ENCODE measurements around the gene CRHBP. TPM values are rescaled to one million over a fixed set of nuclear protein-coding genes. Genes with fewer than 3 reads are reported as not detected.

Gene CRHBP
- total RNA-seq, 1 donor: not detected

- Histone ChIP-seq H3K27me3 (ENCODE audit: insufficient read depth, low read length) (peaks cover 40% of the 10 kb centered on the region), H3K36me3 (ENCODE audit: insufficient read depth, low read length) (no peaks in the 10 kb centered on the region)
- DNase-seq (ENCODE audit: insufficient read length, low spot score, missing footprints): no peak
Observed at GRCh38 chr5:77003246-77003645, 50.4 kb downstream of the CRHBP start.

GRCh38 chr5:77006124-77006523 is 53.3 kb downstream of the CRHBP start:
- H3K36me3 ChIP-seq (ENCODE audit: insufficient read depth, low read length): no peaks in the 10 kb centered on the region
- H3K79me2 ChIP-seq (ENCODE audit: insufficient read depth, low read length): no peaks in the 10 kb centered on the region
- TF ChIP-seq CTCF (IDR thresholded peaks at IDR 0.05; ENCODE audit: extremely low read depth, low read depth, low read length): no peak

More at GRCh38 chr5:77003246-77003645, 50.4 kb downstream of the CRHBP start:
- H3K79me2 ChIP-seq (ENCODE audit: insufficient read depth, low read length): no peaks in the 10 kb centered on the region
- no peak for TF ChIP-seq CTCF (IDR thresholded peaks at IDR 0.05; ENCODE audit: extremely low read depth, low read depth, low read length)
- no peaks in the 10 kb centered on the region for H3K4me1 ChIP-seq (ENCODE audit: insufficient read depth, low read length)
- no peaks in the 10 kb centered on the region for H4K20me1 ChIP-seq (ENCODE audit: insufficient read depth, low read length)
- H3K4me2 ChIP-seq (ENCODE audit: insufficient read depth, low read length): no peak overlapping the region
- no peak overlapping the region for H3K4me3 ChIP-seq (ENCODE audit: insufficient read depth, low read length)
- no peaks in the 10 kb centered on the region for H3K9me3 ChIP-seq (ENCODE audit: low read depth, low read length)
- H2AFZ ChIP-seq (ENCODE audit: low read length): no peak overlapping the region
- no peak overlapping the region for H3K27ac ChIP-seq (ENCODE audit: low read depth, low read length)

GRCh38 chr5:77008413-77008812 is 55.6 kb downstream of the CRHBP start:
- Histone ChIP-seq H4K20me1 (ENCODE audit: insufficient read depth, low read length) (no peaks in the 10 kb centered on the region), H3K36me3 (ENCODE audit: insufficient read depth, low read length) (no peaks in the 10 kb centered on the region), H3K27me3 (ENCODE audit: insufficient read depth, low read length) (peaks cover 36% of the 10 kb centered on the region), H3K27ac (ENCODE audit: low read depth, low read length) (no peak overlapping the region), H3K79me2 (ENCODE audit: insufficient read depth, low read length) (no peaks in the 10 kb centered on the region), H2AFZ (ENCODE audit: low read length) (no peak overlapping the region), H3K9me3 (ENCODE audit: low read depth, low read length) (no peaks in the 10 kb centered on the region), H3K4me3 (ENCODE audit: insufficient read depth, low read length) (no peak overlapping the region), H3K4me2 (ENCODE audit: insufficient read depth, low read length) (no peak overlapping the region), H3K4me1 (ENCODE audit: insufficient read depth, low read length) (no peaks in the 10 kb centered on the region)
- DNase-seq (ENCODE audit: insufficient read length, low spot score, missing footprints): no peak
- no peak for TF ChIP-seq CTCF (IDR thresholded peaks at IDR 0.05; ENCODE audit: extremely low read depth, low read depth, low read length)

More at GRCh38 chr5:77006124-77006523, 53.3 kb downstream of the CRHBP start:
- no peaks in the 10 kb centered on the region for H3K4me1 ChIP-seq (ENCODE audit: insufficient read depth, low read length)
- no peak for DNase-seq (ENCODE audit: insufficient read length, low spot score, missing footprints)
- H3K4me2 ChIP-seq (ENCODE audit: insufficient read depth, low read length): no peak overlapping the region
- no peaks in the 10 kb centered on the region for H3K9me3 ChIP-seq (ENCODE audit: low read depth, low read length)
- no peak overlapping the region for H3K27ac ChIP-seq (ENCODE audit: low read depth, low read length)
- no peak overlapping the region for H2AFZ ChIP-seq (ENCODE audit: low read length)
- no peaks in the 10 kb centered on the region for H4K20me1 ChIP-seq (ENCODE audit: insufficient read depth, low read length)
- H3K4me3 ChIP-seq (ENCODE audit: insufficient read depth, low read length): no peak overlapping the region
- peaks cover 51% of the 10 kb centered on the region for H3K27me3 ChIP-seq (ENCODE audit: insufficient read depth, low read length)

- no peak for DNase-seq (ENCODE audit: insufficient read length, low spot score, missing footprints)
- no peaks in the 10 kb centered on the region for H3K4me1 ChIP-seq (ENCODE audit: insufficient read depth, low read length)
Observed at GRCh38 chr5:77010243-77010642, 57.4 kb downstream of the CRHBP start.

More at GRCh38 chr5:77010243-77010642, 57.4 kb downstream of the CRHBP start:
- Histone ChIP-seq H3K27ac (ENCODE audit: low read depth, low read length) (no peak overlapping the region), H3K4me3 (ENCODE audit: insufficient read depth, low read length) (no peak overlapping the region), H4K20me1 (ENCODE audit: insufficient read depth, low read length) (no peaks in the 10 kb centered on the region), H3K36me3 (ENCODE audit: insufficient read depth, low read length) (no peaks in the 10 kb centered on the region), H3K9me3 (ENCODE audit: low read depth, low read length) (no peaks in the 10 kb centered on the region), H3K79me2 (ENCODE audit: insufficient read depth, low read length) (no peaks in the 10 kb centered on the region), H2AFZ (ENCODE audit: low read length) (no peak overlapping the region), H3K27me3 (ENCODE audit: insufficient read depth, low read length) (peaks cover 26% of the 10 kb centered on the region), H3K4me2 (ENCODE audit: insufficient read depth, low read length) (no peak overlapping the region)
- no peak for TF ChIP-seq CTCF (IDR thresholded peaks at IDR 0.05; ENCODE audit: extremely low read depth, low read depth, low read length)
